Measurements from ENCODE around the gene RAB26. TPM values are rescaled to one million over a fixed set of nuclear protein-coding genes. Genes with fewer than 3 reads are reported as not detected.

The RAB26 gene
- polyA plus RNA-seq, 1 donor = 19.1 TPM

- Histone ChIP-seq H3K4me1 (ENCODE audit: control insufficient read depth, insufficient read depth, low read length) (peaks cover 77% of the 10 kb centered on the region), H3K27ac (ENCODE audit: low read length) (peak overlapping the region; percentile 30), H3K36me3 (ENCODE audit: control insufficient read depth, insufficient read depth, low read length) (peaks cover 6% of the 10 kb centered on the region), H3K4me3 (ENCODE audit: low read length) (no peak overlapping the region), H3K9me3 (ENCODE audit: control insufficient read depth, low read depth, low read length) (peaks cover 19% of the 10 kb centered on the region), H3K27me3 (ENCODE audit: control insufficient read depth, insufficient read depth, low read length) (no peaks in the 10 kb centered on the region)
- peak in 1 of 2 donors; percentile 33 for DNase-seq
- WGBS (ENCODE audit: insufficient coverage, low lambda C conversion rate) = no CpG with 5 or more reads among the region's 20 CpGs
Measured at GRCh38 chr16:2160915-2161551, 12.6 kb downstream of the RAB26 start.

GRCh38 chr16:2161911-2162310, 13.5 kb downstream of the RAB26 start:
- H3K4me3 ChIP-seq (ENCODE audit: low read length) = no peak overlapping the region
- DNase-seq = no peak
- H3K27ac ChIP-seq (ENCODE audit: low read length) = peak overlapping the region; percentile 94
- WGBS (ENCODE audit: insufficient coverage, low lambda C conversion rate) = no CpG with 5 or more reads among the region's 10 CpGs
- H3K4me1 ChIP-seq (ENCODE audit: control insufficient read depth, insufficient read depth, low read length) = peaks cover 83% of the 10 kb centered on the region
- H3K9me3 ChIP-seq (ENCODE audit: control insufficient read depth, low read depth, low read length) = peaks cover 19% of the 10 kb centered on the region
- peaks cover 14% of the 10 kb centered on the region for H3K36me3 ChIP-seq (ENCODE audit: control insufficient read depth, insufficient read depth, low read length)
- H3K27me3 ChIP-seq (ENCODE audit: control insufficient read depth, insufficient read depth, low read length) = no peaks in the 10 kb centered on the region

GRCh38 chr16:2162676-2163118, 14.3 kb downstream of the RAB26 start:
- peaks cover 21% of the 10 kb centered on the region for H3K36me3 ChIP-seq (ENCODE audit: control insufficient read depth, insufficient read depth, low read length)
- peak in 1 of 2 donors; percentile 44 for DNase-seq
- H3K27ac ChIP-seq (ENCODE audit: low read length) = peak overlapping the region; percentile 94
- H3K9me3 ChIP-seq (ENCODE audit: control insufficient read depth, low read depth, low read length) = peaks cover 19% of the 10 kb centered on the region
- no peaks in the 10 kb centered on the region for H3K27me3 ChIP-seq (ENCODE audit: control insufficient read depth, insufficient read depth, low read length)
- no CpG with 5 or more reads among the region's 13 CpGs for WGBS (ENCODE audit: insufficient coverage, low lambda C conversion rate)
- peaks cover 83% of the 10 kb centered on the region for H3K4me1 ChIP-seq (ENCODE audit: control insufficient read depth, insufficient read depth, low read length)
- H3K4me3 ChIP-seq (ENCODE audit: low read length) = peak overlapping the region; percentile 3

- Histone ChIP-seq H3K9me3 (ENCODE audit: control insufficient read depth, low read depth, low read length) (peaks cover 19% of the 10 kb centered on the region), H3K27me3 (ENCODE audit: control insufficient read depth, insufficient read depth, low read length) (no peaks in the 10 kb centered on the region), H3K36me3 (ENCODE audit: control insufficient read depth, insufficient read depth, low read length) (peaks cover 28% of the 10 kb centered on the region), H3K4me3 (ENCODE audit: low read length) (peak overlapping the region; percentile 11), H3K27ac (ENCODE audit: low read length) (peak overlapping the region; percentile 94), H3K4me1 (ENCODE audit: control insufficient read depth, insufficient read depth, low read length) (peaks cover 76% of the 10 kb centered on the region)
- WGBS (ENCODE audit: insufficient coverage, low lambda C conversion rate) = no CpG with 5 or more reads among the region's 26 CpGs
- peak; percentile 79 to 94 for DNase-seq
Measured at GRCh38 chr16:2163211-2163881, 14.9 kb downstream of the RAB26 start.

- peaks cover 54% of the 10 kb centered on the region for H3K4me1 ChIP-seq (ENCODE audit: control insufficient read depth, insufficient read depth, low read length)
Measured at GRCh38 chr16:2165861-2166260, 17.4 kb downstream of the RAB26 start.

GRCh38 chr16:2166263-2167067, 18.0 kb downstream of the RAB26 start:
- Histone ChIP-seq H3K9me3 (ENCODE audit: control insufficient read depth, low read depth, low read length) (peaks cover 22% of the 10 kb centered on the region), H3K27ac (ENCODE audit: low read length) (no peak overlapping the region), H3K27me3 (ENCODE audit: control insufficient read depth, insufficient read depth, low read length) (no peaks in the 10 kb centered on the region), H3K4me3 (ENCODE audit: low read length) (no peak overlapping the region), H3K4me1 (ENCODE audit: control insufficient read depth, insufficient read depth, low read length) (peaks cover 50% of the 10 kb centered on the region), H3K36me3 (ENCODE audit: control insufficient read depth, insufficient read depth, low read length) (peaks cover 50% of the 10 kb centered on the region)
- WGBS (ENCODE audit: insufficient coverage, low lambda C conversion rate) = no CpG with 5 or more reads among the region's 17 CpGs
- DNase-seq = peak in 1 of 2 donors; percentile 64

More at GRCh38 chr16:2165861-2166260, 17.4 kb downstream of the RAB26 start:
- H3K4me3 ChIP-seq (ENCODE audit: low read length) = no peak overlapping the region
- H3K27ac ChIP-seq (ENCODE audit: low read length) = no peak overlapping the region
- H3K27me3 ChIP-seq (ENCODE audit: control insufficient read depth, insufficient read depth, low read length) = no peaks in the 10 kb centered on the region
- WGBS (ENCODE audit: insufficient coverage, low lambda C conversion rate) = no CpG with 5 or more reads among the region's 12 CpGs
- H3K36me3 ChIP-seq (ENCODE audit: control insufficient read depth, insufficient read depth, low read length) = peaks cover 46% of the 10 kb centered on the region
- DNase-seq = no peak
- H3K9me3 ChIP-seq (ENCODE audit: control insufficient read depth, low read depth, low read length) = peaks cover 22% of the 10 kb centered on the region

GRCh38 chr16:2167068-2167638, 18.7 kb downstream of the RAB26 start:
- H3K4me3 ChIP-seq (ENCODE audit: low read length) = no peak overlapping the region
- no peaks in the 10 kb centered on the region for H3K27me3 ChIP-seq (ENCODE audit: control insufficient read depth, insufficient read depth, low read length)
- H3K27ac ChIP-seq (ENCODE audit: low read length) = no peak overlapping the region
- no peak for DNase-seq
- peaks cover 43% of the 10 kb centered on the region for H3K4me1 ChIP-seq (ENCODE audit: control insufficient read depth, insufficient read depth, low read length)
- no CpG with 5 or more reads among the region's 18 CpGs for WGBS (ENCODE audit: insufficient coverage, low lambda C conversion rate)
- H3K9me3 ChIP-seq (ENCODE audit: control insufficient read depth, low read depth, low read length) = peaks cover 22% of the 10 kb centered on the region
- peaks cover 57% of the 10 kb centered on the region for H3K36me3 ChIP-seq (ENCODE audit: control insufficient read depth, insufficient read depth, low read length)

- H3K36me3 ChIP-seq (ENCODE audit: control insufficient read depth, insufficient read depth, low read length) = peaks cover 83% of the 10 kb centered on the region
- H3K27me3 ChIP-seq (ENCODE audit: control insufficient read depth, insufficient read depth, low read length) = no peaks in the 10 kb centered on the region
- peaks cover 21% of the 10 kb centered on the region for H3K4me1 ChIP-seq (ENCODE audit: control insufficient read depth, insufficient read depth, low read length)
- H3K27ac ChIP-seq (ENCODE audit: low read length) = no peak overlapping the region
- no peak for DNase-seq
- H3K9me3 ChIP-seq (ENCODE audit: control insufficient read depth, low read depth, low read length) = peaks cover 8% of the 10 kb centered on the region
- WGBS (ENCODE audit: insufficient coverage, low lambda C conversion rate) = no CpG with 5 or more reads among the region's 18 CpGs
- H3K4me3 ChIP-seq (ENCODE audit: low read length) = no peak overlapping the region
Measured at GRCh38 chr16:2170080-2170479, 21.7 kb downstream of the RAB26 start.

GRCh38 chr16:2170587-2171435, 22.4 kb downstream of the RAB26 start:
- no peak for DNase-seq
- Histone ChIP-seq H3K9me3 (ENCODE audit: control insufficient read depth, low read depth, low read length) (peaks cover 3% of the 10 kb centered on the region), H3K36me3 (ENCODE audit: control insufficient read depth, insufficient read depth, low read length) (peaks cover 86% of the 10 kb centered on the region), H3K27me3 (ENCODE audit: control insufficient read depth, insufficient read depth, low read length) (no peaks in the 10 kb centered on the region), H3K4me3 (ENCODE audit: low read length) (no peak overlapping the region), H3K4me1 (ENCODE audit: control insufficient read depth, insufficient read depth, low read length) (peaks cover 19% of the 10 kb centered on the region), H3K27ac (ENCODE audit: low read length) (no peak overlapping the region)
- no CpG with 5 or more reads among the region's 47 CpGs for WGBS (ENCODE audit: insufficient coverage, low lambda C conversion rate)

All from large intestine (tissue), 3 donors.